PC-3 (cell line): ENCODE data around the gene ACBD3.

Experiments used
- EZH2 ChIP-seq: fragments of 300-600 bp; sonication (generic); IDR thresholded peaks from one replicate; pipeline ENCODE4 v1.6.1; 2017; ENCODE audit warnings: antibody characterized with exemption, mild to moderate bottlenecking, low read length; ENCODE audit not compliant: unreplicated experiment
- EZH2phosphoT487 ChIP-seq: fragments of 300-600 bp; sonication (generic); IDR thresholded peaks from 2 replicates; pipeline ENCODE4 v1.6.1; 2018; ENCODE audit warnings: mild to moderate bottlenecking, antibody characterized with exemption, low read length, borderline replicate concordance
- TF ChIP-seq, protein P1 (sequence below): fragments of 300-600 bp; sonication (generic); conservative IDR thresholded peaks from 2 replicates; pipeline ENCODE4 v1.5.1; 2017; ENCODE audit warnings: antibody characterized with exemption, low read depth, mild to moderate bottlenecking, low read length

DNA sequence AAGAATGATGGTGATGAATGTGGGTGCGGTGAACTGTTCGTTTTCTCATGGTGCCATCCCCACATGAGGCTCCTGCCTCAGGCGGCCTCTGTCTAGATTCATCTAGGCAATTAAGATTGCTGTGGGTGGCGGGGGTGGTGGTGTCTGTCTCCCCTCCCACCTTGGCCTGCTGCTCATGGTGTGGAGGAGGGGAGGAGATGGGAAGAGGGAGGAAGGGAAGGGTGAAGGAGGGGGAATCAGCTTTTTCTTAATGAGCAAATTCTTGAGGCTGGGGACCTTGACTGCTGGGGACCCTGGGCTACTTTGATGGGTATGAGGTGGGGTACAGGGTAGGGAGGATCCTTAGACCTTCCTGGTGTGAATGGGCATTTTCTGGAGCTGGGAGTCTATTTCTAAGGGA lies 68.2 kb downstream of the ACBD3 start:
- TF ChIP-seq, protein P1, sequence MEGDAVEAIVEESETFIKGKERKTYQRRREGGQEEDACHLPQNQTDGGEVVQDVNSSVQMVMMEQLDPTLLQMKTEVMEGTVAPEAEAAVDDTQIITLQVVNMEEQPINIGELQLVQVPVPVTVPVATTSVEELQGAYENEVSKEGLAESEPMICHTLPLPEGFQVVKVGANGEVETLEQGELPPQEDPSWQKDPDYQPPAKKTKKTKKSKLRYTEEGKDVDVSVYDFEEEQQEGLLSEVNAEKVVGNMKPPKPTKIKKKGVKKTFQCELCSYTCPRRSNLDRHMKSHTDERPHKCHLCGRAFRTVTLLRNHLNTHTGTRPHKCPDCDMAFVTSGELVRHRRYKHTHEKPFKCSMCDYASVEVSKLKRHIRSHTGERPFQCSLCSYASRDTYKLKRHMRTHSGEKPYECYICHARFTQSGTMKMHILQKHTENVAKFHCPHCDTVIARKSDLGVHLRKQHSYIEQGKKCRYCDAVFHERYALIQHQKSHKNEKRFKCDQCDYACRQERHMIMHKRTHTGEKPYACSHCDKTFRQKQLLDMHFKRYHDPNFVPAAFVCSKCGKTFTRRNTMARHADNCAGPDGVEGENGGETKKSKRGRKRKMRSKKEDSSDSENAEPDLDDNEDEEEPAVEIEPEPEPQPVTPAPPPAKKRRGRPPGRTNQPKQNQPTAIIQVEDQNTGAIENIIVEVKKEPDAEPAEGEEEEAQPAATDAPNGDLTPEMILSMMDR = no peak
- TF ChIP-seq EZH2phosphoT487 (no peak), EZH2 (no peak)
